WERI-Rb-1 (cell line): ENCODE measurements around the gene TLK1.

Source experiments
- DNase-seq: peaks from one replicate; pipeline ENCODE4 v3.0.0-alpha.2; 2020
- H3K27ac ChIP-seq: fragments of 250-450 bp; sonication (Bioruptor Pico); 2 replicates; pipeline ENCODE4 v1.5.1; 2020; ENCODE audit warnings: mild to moderate bottlenecking, moderate library complexity
- H3K27me3 ChIP-seq: fragments of 250-450 bp; sonication (Bioruptor Pico); 2 replicates; pipeline ENCODE4 v1.5.1; 2021; ENCODE audit warnings: mild to moderate bottlenecking, low read depth, moderate library complexity; ENCODE audit not compliant: insufficient read depth, severe bottlenecking
- H3K36me3 ChIP-seq: fragments of 250-450 bp; sonication (Bioruptor Pico); 2 replicates; pipeline ENCODE4 v1.5.1; 2020; ENCODE audit warnings: mild to moderate bottlenecking, moderate library complexity
- H3K4me3 ChIP-seq: 2 replicates; pipeline ENCODE4 v1.5.1; 2011; ENCODE audit warnings: low read depth, mild to moderate bottlenecking, control low read depth, low read length
- H3K9me3 ChIP-seq: fragments of 250-450 bp; sonication (Bioruptor Pico); 2 replicates; pipeline ENCODE4 v1.5.1; 2021; ENCODE audit warnings: mild to moderate bottlenecking, moderate library complexity; ENCODE audit not compliant: severe bottlenecking
- CTCF ChIP-seq: IDR thresholded peaks from 2 replicates; pipeline ENCODE4 v1.5.1; 2011; ENCODE audit warnings: low read depth, mild to moderate bottlenecking, control low read depth, inconsistent platforms, low read length

TLK1 gene

GRCh38 chr2:171185941-171186340 lies 25.2 kb upstream of the TLK1 start:
- H3K9me3 ChIP-seq, result no peaks in the 10 kb centered on the region
- H3K36me3 ChIP-seq, result no peaks in the 10 kb centered on the region
- H3K4me3 ChIP-seq, result no peak overlapping the region
- H3K27ac ChIP-seq, result no peak overlapping the region
- no peaks in the 10 kb centered on the region for H3K27me3 ChIP-seq
- no peak for DNase-seq
- TF ChIP-seq CTCF, result no peak

- no peak overlapping the region for H3K27ac ChIP-seq
- H3K27me3 ChIP-seq, result no peaks in the 10 kb centered on the region
- TF ChIP-seq CTCF, result no peak
- H3K36me3 ChIP-seq, result no peaks in the 10 kb centered on the region
- H3K4me3 ChIP-seq, result no peak overlapping the region
- DNase-seq, result no peak
- no peaks in the 10 kb centered on the region for H3K9me3 ChIP-seq
These were observed 24.6 kb upstream of the TLK1 start for GRCh38 chr2:171185165-171185818.

GRCh38 chr2:171181064-171182049 lies 20.7 kb upstream of the TLK1 start:
- no peaks in the 10 kb centered on the region for H3K9me3 ChIP-seq
- no peaks in the 10 kb centered on the region for H3K36me3 ChIP-seq
- H3K4me3 ChIP-seq, result no peak overlapping the region
- H3K27ac ChIP-seq, result no peak overlapping the region
- H3K27me3 ChIP-seq, result no peaks in the 10 kb centered on the region
- no peak for DNase-seq
- TF ChIP-seq CTCF, result no peak

GRCh38 chr2:171180229-171180930 lies 19.7 kb upstream of the TLK1 start:
- no peak for TF ChIP-seq CTCF
- Histone ChIP-seq H3K27ac (no peak overlapping the region), H3K27me3 (no peaks in the 10 kb centered on the region), H3K9me3 (no peaks in the 10 kb centered on the region), H3K4me3 (no peak overlapping the region), H3K36me3 (no peaks in the 10 kb centered on the region)
- DNase-seq, result no peak

GRCh38 chr2:171178993-171179392 lies 18.3 kb upstream of the TLK1 start:
- DNase-seq, result no peak
- H3K36me3 ChIP-seq, result no peaks in the 10 kb centered on the region
- no peaks in the 10 kb centered on the region for H3K9me3 ChIP-seq
- TF ChIP-seq CTCF, result no peak
- H3K27ac ChIP-seq, result no peak overlapping the region
- no peaks in the 10 kb centered on the region for H3K27me3 ChIP-seq
- H3K4me3 ChIP-seq, result no peak overlapping the region
